H7 (cell line): Measurements from ENCODE around the gene BCS1L. TPM values are rescaled to one million over a fixed set of nuclear protein-coding genes. Genes with fewer than 3 reads are reported as not detected.

Experiments
- DNase-seq: peaks from one replicate; pipeline ENCODE4 v3.0.0; 2012
- H3K27me3 ChIP-seq: 2 replicates; pipeline ENCODE4 v1.6.0; 2011; ENCODE audit warnings: mild to moderate bottlenecking, low read length; ENCODE audit not compliant: control insufficient read depth, insufficient read depth
- H3K36me3 ChIP-seq: replicated peaks from 2 replicates; pipeline ENCODE4 v1.5.1; 2011; ENCODE audit warnings: low read length; ENCODE audit not compliant: control insufficient read depth, insufficient read depth
- H3K4me3 ChIP-seq: 2 replicates; pipeline ENCODE4 v1.5.1; 2011; ENCODE audit warnings: low read depth, mild to moderate bottlenecking, control low read depth, low read length, moderate library complexity; ENCODE audit not compliant: insufficient read depth
- total RNA-seq: library from RNA; depleted of rRNA; stranded (reverse); fragments of >200 nt; shearing (Covaris generic); gene quantifications from 2 replicates; pipeline ENCODE4 v1.2.3, GENCODE V29; 2014

BCS1L gene
- total RNA-seq, 1 experiment from 2014 or later, result 32.2 TPM

DNA sequence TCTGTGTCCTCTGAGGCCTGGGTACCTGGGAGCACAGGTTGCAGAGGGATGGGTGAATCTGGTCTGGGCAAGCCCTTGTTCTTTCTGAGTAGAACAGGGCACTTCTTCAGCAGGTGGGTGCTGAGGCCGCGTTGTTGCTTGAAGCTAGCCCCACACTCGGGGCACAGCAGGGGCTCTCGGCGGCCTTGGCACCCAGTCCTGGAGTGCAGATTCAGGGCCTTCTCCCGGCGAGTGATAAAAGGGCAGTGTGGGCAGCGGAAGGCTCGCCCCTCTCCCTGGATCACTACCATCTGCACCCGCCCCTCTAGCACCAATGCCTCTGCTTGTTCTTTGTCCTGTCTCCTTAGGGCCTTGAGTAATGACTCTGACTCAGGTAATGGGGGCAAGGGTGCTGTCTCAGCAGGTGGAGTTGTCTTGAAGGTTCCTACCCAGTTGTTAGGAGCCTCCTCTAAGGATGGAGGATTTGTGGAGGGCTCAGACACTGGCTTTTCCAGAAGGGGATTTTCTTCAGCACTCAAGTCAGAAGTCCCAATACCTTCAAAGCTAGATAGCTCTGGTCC, 15.7 kb upstream of the BCS1L start:
- Histone ChIP-seq H3K36me3 (peaks cover 54% of the 10 kb centered on the region), H3K27me3 (no peaks in the 10 kb centered on the region), H3K4me3 (no peak overlapping the region)

GRCh38 chr2:218644721-218645120, 14.8 kb upstream of the BCS1L start:
- H3K36me3 ChIP-seq, result peaks cover 59% of the 10 kb centered on the region
- no peak overlapping the region for H3K4me3 ChIP-seq
- no peaks in the 10 kb centered on the region for H3K27me3 ChIP-seq
- no peak for DNase-seq

More for the DNA sequence above, 15.7 kb upstream of the BCS1L start:
- DNase-seq, result no peak

GRCh38 chr2:218645126-218645525, 14.4 kb upstream of the BCS1L start:
- Histone ChIP-seq H3K27me3 (no peaks in the 10 kb centered on the region), H3K36me3 (peaks cover 60% of the 10 kb centered on the region), H3K4me3 (no peak overlapping the region)
- no peak for DNase-seq

DNA sequence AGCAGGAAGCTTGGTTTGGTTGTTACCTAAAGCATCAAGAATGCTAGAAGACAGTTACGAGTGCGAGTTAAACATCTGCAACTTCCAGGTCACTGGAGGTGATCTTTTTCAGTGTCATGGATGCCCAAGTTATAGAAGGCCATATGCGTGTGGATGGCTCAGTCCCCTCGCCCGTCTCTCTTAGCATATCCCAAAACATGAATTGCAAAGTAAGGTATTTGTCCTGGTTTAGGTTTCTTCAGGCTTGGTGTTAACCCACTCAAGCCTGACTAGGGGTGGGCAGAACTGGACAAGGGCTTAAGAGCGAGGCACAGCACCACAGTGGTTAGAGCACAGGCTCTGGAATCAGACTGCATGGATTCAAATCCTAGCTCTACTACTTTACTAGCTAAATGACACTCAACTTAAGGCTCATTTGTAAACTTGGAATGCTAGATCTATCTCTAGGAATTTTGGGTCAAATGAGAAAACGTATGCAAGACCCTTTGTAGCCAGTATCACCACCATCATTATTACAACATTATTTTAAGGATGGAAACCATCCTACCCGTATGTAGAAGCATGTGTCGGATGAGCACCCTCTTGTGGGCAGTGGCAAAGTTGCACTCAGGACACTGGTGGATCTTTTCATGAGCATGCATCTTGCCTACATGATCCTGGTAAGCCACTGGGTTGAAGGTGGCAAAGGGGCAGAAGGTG, 11.2 kb upstream of the BCS1L start:
- peaks cover 57% of the 10 kb centered on the region for H3K36me3 ChIP-seq
- DNase-seq, result peak; percentile 86
- H3K27me3 ChIP-seq, result no peaks in the 10 kb centered on the region
- no peak overlapping the region for H3K4me3 ChIP-seq

DNA sequence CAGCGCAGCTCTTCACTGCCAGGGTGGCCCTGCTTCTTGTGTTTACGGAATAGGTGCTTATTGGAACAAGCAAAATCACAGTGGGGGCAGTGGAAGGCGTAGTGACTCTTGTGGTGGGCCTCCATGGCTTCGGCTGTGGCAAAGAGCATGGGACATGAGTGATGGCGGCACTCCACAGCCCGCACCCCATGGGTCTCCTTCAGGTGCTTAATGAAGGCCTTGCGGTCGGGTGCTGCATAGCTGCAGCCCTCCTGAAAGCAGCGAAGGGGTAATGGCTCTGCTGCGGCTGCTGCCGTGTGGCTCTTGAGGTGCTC, 10.7 kb upstream of the BCS1L start:
- DNase-seq, result no peak
- Histone ChIP-seq H3K36me3 (peaks cover 54% of the 10 kb centered on the region), H3K4me3 (no peak overlapping the region)

DNA sequence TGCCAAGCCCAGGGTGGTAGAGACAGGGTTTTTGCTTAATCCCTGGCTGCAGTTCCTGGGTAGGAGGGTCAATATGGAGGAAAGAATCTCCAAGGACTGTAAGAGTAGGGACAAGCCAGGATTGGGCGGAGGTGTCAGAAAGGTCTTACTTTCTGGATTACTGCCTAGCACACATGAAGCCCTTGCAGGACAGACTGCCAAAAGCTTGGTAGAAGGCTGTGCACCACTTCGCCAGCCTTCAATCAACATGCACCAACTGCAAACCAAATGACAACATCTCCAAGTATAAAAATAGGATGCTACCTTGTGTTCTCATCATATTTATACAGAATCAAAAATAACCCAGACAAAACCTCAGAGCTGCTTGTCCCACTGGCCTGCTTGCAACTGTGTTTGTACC, 3.7 kb upstream of the BCS1L start:
- Histone ChIP-seq H3K4me3 (no peak overlapping the region), H3K36me3 (peaks cover 15% of the 10 kb centered on the region), H3K27me3 (no peaks in the 10 kb centered on the region)
- no peak for DNase-seq

More for the DNA sequence above, 10.7 kb upstream of the BCS1L start:
- H3K27me3 ChIP-seq, result no peaks in the 10 kb centered on the region

GRCh38 chr2:218658671-218659257, 719 bp upstream of the BCS1L start:
- no peaks in the 10 kb centered on the region for H3K27me3 ChIP-seq
- H3K36me3 ChIP-seq, result peaks cover 22% of the 10 kb centered on the region
- H3K4me3 ChIP-seq, result peak overlapping the region; percentile 97
- peak; percentile 89 for DNase-seq

- H3K4me3 ChIP-seq, result peak overlapping the region; percentile 97
- no peak for DNase-seq
- H3K36me3 ChIP-seq, result peaks cover 31% of the 10 kb centered on the region
Observed at GRCh38 chr2:218659988-218660358, 490 bp downstream of the BCS1L start.

DNA sequence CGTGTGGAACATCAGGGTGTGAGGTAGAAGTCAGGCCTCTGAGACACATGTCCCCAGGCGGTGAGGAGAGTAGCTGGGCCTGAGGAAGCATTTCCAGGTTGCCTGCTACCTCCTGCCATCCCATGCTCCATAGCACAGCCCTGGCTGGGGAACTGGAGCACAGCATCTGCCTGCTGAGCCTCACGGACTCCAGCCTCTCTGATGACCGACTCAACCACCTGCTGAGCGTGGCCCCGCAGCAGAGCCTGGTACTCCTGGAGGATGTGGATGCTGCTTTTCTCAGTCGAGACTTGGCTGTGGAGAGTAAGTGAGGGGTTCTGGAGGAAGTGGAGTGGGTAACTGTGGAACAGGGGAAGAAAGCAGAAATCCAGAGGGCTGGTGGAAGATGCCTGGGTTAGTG, 2.9 kb downstream of the BCS1L start:
- no peak overlapping the region for H3K4me3 ChIP-seq
- DNase-seq, result no peak
- H3K27me3 ChIP-seq, result no peaks in the 10 kb centered on the region
- peaks cover 35% of the 10 kb centered on the region for H3K36me3 ChIP-seq

More at GRCh38 chr2:218659988-218660358, 490 bp downstream of the BCS1L start:
- H3K27me3 ChIP-seq, result no peaks in the 10 kb centered on the region

DNA sequence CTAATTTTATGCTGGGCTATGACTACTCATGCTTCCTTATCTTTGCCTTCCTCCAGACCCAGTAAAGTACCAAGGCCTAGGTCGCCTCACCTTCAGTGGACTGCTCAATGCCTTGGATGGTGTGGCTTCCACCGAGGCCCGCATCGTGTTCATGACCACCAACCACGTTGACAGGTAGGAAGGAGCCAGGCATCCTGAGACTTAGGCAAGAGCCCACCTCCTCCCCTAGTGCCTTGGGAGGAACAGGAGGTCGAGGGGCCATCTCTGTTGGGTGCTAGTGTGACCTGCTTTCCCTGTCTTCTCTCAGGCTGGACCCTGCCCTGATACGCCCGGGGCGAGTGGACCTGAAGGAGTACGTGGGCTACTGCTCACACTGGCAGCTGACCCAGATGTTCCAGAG, 3.3 kb downstream of the BCS1L start:
- DNase-seq, result no peak
- Histone ChIP-seq H3K4me3 (no peak overlapping the region), H3K36me3 (peaks cover 38% of the 10 kb centered on the region), H3K27me3 (no peaks in the 10 kb centered on the region)

DNA sequence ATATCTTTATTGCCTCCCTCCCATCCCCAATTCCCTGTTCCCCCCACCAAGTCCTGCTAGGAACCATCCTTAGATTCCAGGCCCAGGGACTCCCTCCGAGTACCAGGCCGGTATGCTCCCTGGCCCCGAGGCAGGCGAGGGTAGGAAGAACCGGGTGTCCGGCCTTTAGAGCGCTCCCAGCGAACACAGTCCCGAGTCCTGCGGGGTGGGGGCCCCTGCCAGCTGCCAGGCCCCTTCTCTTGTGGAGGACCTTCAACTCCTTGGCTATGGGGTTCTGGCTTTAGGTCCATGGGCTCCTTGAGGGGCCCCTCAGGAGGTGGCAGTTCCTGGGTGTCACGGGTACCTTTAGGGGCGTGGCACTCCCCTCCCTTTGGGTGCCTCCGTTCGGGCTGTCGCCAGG, 4.4 kb downstream of the BCS1L start:
- no peaks in the 10 kb centered on the region for H3K27me3 ChIP-seq
- H3K4me3 ChIP-seq, result no peak overlapping the region
- no peak for DNase-seq
- peaks cover 40% of the 10 kb centered on the region for H3K36me3 ChIP-seq

- no peak for DNase-seq
- Histone ChIP-seq H3K4me3 (no peak overlapping the region), H3K27me3 (no peaks in the 10 kb centered on the region), H3K36me3 (peaks cover 40% of the 10 kb centered on the region)
Observed at GRCh38 chr2:218664653-218665052, 5.2 kb downstream of the BCS1L start.

GRCh38 chr2:218671097-218671653, 11.7 kb downstream of the BCS1L start:
- Histone ChIP-seq H3K4me3 (peak overlapping the region; percentile 93), H3K27me3 (no peaks in the 10 kb centered on the region), H3K36me3 (peaks cover 12% of the 10 kb centered on the region)
- DNase-seq, result no peak

DNA sequence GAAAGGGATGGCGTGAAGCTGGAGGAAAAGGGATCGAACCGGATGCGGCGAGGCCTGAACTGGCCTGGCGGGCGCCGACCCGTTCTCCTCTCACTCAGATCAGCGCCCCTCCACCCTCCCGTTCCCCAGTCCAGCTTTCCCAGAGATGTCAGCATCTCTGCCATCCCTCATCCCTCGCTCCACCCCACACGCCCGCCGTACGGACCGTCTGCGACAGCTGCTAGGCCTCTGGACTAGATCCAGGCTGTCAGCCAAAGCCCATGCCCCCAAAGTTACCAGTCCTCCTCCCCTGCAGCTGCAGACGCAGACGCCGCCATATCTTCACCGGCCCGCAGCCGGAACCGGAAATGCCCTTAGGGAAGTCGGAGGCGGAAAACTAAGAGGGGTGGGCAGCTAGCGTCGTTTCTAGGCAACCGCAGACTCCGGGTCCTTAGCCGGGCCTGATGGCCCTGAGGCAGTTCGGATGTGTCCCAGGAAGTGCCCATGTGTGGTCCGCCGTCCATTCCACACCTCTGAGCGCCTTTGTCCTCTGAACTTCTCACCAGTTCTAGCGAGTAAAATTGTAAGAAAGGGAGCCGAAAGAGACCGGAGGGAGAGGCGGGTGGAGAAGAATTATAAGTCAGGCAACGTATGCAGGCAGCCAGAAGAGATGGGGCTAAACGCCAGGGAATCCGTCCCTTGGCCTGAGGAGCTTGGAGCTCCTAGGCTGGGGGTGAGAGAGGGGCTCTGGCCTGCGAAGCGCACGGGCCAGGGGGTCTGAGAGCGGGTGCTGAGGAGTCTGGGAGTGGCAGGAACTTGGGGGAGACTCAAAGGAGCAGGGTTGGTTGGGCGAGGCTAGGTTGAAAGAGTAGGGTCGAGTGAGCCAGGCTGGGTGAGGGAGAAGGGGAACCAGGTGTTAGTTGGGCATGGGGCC, 12.4 kb downstream of the BCS1L start, which contains the start of the genes RNF25 and STK36:
Gene RNF25, minus strand, starts transcription at position 349 of the 913 bp plus-strand sequence. Its CDS starts 32 bp downstream, at position 317.
Gene STK36, plus strand, starts transcription at position 433 of the 913 bp plus-strand sequence. CDS start 744 bp downstream, outside the sequence.
- H3K36me3 ChIP-seq, result peaks cover 8% of the 10 kb centered on the region
- H3K27me3 ChIP-seq, result no peaks in the 10 kb centered on the region
- peak; percentile 96 for DNase-seq
- H3K4me3 ChIP-seq, result peak within 1 kb of the TSS; percentile 93
